Muscle of leg (tissue), 11 donors: Measurements from ENCODE around the gene GUK1. TPM values are rescaled to one million over a fixed set of nuclear protein-coding genes. Genes with fewer than 3 reads are reported as not detected.
A peak's percentile ranks its signal among the peaks of the same experiment; 100 is the strongest.

Source experiments
- DNase-seq: peaks from one replicate; pipeline ENCODE4 v3.0.0; 2013
- H3K27ac ChIP-seq: one replicate; pipeline ENCODE4 v1.5.1; 2013; ENCODE audit warnings: mild to moderate bottlenecking, low read length, control low read depth
- H3K27me3 ChIP-seq: one replicate; pipeline ENCODE4 v1.6.1; 2013; ENCODE audit warnings: low read length; ENCODE audit not compliant: control insufficient read depth, insufficient read depth
- H3K36me3 ChIP-seq: one replicate; pipeline ENCODE4 v1.6.1; 2013; ENCODE audit warnings: low read length; ENCODE audit not compliant: control insufficient read depth, insufficient read depth
- H3K4me1 ChIP-seq: one replicate; pipeline ENCODE4 v1.6.1; 2013; ENCODE audit warnings: low read length; ENCODE audit not compliant: control insufficient read depth, insufficient read depth
- H3K4me3 ChIP-seq: one replicate; pipeline ENCODE4 v1.5.1; 2013; ENCODE audit warnings: low read length, control low read depth
- H3K9me3 ChIP-seq: replicated peaks from 2 replicates; pipeline ENCODE4 v1.6.1; 2013; ENCODE audit warnings: low read depth, low read length; ENCODE audit not compliant: control insufficient read depth
- WGBS: methylation state at CpG from one replicate; pipeline ENCODE4 v1.1.5; 2013; ENCODE audit warnings: missing lambda C conversion rate; ENCODE audit not compliant: insufficient coverage; 5-methylcytosine and 5-hydroxymethylcytosine counted together
- polyA plus RNA-seq, 8 donors: library from polyadenylated mRNA; unstranded; fragments of 120-200 nt; gene quantifications; one replicate each; pipeline versions ENCODE4 v1.2.1 to v1.2.3, GENCODE V29; 2013; ENCODE audit warnings: inconsistent platforms in 1 of 8, low replicate concordance in 1 of 8; ENCODE audit not compliant: insufficient read length in 8 of 8, insufficient read depth in 1 of 8
- total RNA-seq: library from RNA; stranded (reverse); fragments of 120-200 nt; gene quantifications from one replicate; pipeline ENCODE4 v1.2.4, GENCODE V29; 2013

Gene GUK1
- total and polyA plus RNA-seq, 9 donors: 137 to 180 (median 170) TPM

DNA sequence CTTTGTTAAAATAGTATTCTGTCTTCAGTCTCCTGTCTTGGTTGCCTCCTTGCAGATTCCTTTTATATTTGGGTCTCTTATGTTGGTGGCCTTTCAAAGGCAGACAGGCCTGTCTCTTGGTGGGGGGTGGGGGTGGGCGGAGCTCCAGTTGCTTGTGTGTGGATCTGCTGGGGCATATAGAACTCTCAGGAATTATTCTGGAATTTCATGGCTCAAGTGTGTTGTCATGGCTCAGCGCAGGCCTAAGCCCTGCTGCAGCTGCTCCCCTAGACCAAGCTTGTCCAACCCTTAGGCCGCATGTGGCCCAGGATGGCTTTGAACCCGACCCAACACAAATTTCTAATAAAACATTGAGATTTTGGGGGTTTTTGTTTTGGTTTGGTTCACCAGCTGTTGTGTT lies 44.9 kb upstream of the GUK1 start:
- DNase-seq: no peak
- Histone ChIP-seq H3K27ac (no peak overlapping the region), H3K27me3 (no peaks in the 10 kb centered on the region), H3K9me3 (peaks cover 20% of the 10 kb centered on the region), H3K4me1 (peaks cover 6% of the 10 kb centered on the region), H3K36me3 (peaks cover 61% of the 10 kb centered on the region), H3K4me3 (no peak overlapping the region)
- WGBS: 62% methylated on average over 2 of the region's 4 CpGs

DNA sequence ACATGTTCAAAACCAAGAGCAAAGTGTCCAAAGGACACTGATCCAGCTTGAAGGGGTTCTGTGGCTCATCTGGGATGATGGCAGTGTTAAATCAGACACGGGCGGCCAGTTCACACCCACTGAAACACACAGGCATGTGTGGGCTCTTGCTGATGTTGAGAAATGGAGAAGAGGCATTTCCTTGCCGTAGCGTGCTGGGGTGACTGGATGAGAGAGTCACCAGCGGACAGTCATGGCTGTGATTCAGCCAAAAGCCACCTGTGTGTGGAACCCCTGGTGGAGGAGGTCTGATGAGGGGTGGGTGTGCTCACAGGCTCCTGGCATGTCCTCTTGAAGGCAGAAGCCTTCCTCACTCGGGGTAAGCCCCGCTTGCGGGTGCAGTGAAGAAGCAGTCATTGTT lies 44.1 kb upstream of the GUK1 start:
- Histone ChIP-seq H3K9me3 (peaks cover 20% of the 10 kb centered on the region), H3K36me3 (peaks cover 67% of the 10 kb centered on the region), H3K27ac (no peak overlapping the region), H3K4me1 (peaks cover 3% of the 10 kb centered on the region), H3K27me3 (no peaks in the 10 kb centered on the region), H3K4me3 (no peak overlapping the region)
- DNase-seq: no peak
- WGBS: 100% methylated on average over 3 of the region's 8 CpGs

DNA sequence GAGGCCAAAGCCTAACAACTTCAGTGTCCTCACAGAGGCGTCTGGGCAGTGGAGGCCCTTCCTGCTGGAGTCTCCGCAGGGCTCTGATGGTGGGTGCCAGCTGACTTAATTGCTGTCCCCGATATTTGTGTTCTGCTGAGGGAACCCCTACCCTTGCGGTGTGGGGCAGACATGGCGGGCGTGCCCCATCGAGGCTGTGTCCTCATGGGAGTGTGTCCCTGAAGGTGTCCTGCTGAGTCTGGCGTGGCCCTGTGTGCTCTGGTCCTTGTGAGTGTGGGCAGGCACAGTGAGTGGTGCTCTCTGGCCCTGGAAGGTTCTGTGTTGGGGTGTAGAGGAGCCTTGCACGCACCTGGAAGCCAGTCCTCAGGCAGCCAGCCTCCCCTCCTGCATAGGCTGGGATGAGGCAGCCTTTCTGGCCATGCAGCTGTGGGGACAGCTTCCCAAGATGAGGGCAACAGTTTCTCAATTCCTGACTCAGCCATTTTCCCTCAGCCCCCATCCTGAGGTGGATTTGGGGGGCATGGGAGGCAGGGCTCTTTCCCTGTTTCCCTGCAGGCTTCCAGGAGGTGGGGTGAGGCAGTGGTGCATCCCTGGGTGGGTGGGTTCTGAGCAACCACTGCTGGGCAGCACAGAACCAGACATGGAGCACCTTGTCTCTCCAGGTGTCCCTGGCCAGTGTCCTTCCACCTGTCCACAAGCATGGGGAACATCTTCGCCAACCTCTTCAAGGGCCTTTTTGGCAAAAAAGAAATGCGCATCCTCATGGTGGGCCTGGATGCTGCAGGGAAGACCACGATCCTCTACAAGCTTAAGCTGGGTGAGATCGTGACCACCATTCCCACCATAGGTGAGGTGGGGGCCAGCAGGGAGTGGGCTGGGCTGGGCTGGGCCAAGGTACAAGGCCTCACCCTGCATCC lies 43.4 kb upstream of the GUK1 start:
- H3K36me3 ChIP-seq: peaks cover 68% of the 10 kb centered on the region
- H3K4me1 ChIP-seq: peaks cover 7% of the 10 kb centered on the region
- no peaks in the 10 kb centered on the region for H3K27me3 ChIP-seq
- no peak overlapping the region for H3K4me3 ChIP-seq
- H3K9me3 ChIP-seq: peaks cover 20% of the 10 kb centered on the region
- no peak for DNase-seq
- WGBS: 93% methylated on average over 8 of the region's 13 CpGs
- no peak overlapping the region for H3K27ac ChIP-seq

DNA sequence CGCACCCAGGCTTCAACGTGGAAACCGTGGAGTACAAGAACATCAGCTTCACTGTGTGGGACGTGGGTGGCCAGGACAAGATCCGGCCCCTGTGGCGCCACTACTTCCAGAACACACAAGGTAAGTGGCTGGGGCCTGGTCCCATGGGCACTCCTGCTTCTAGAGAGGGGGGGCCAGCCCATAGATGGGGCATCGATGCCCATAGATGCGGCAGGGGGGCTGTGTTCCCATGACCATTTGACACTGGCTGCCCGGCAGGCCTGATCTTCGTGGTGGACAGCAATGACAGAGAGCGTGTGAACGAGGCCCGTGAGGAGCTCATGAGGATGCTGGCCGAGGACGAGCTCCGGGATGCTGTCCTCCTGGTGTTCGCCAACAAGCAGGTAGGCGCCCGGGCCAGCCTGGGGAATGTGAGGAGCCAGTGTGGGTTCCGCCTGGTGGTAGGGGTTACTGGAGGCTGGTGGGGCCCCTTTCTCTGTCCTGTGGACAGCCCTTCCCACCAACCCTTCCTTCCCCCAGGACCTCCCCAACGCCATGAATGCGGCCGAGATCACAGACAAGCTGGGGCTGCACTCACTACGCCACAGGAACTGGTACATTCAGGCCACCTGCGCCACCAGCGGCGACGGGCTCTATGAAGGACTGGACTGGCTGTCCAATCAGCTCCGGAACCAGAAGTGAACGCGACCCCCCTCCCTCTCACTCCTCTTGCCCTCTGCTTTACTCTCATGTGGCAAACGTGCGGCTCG lies 42.6 kb upstream of the GUK1 start:
- peaks cover 15% of the 10 kb centered on the region for H3K4me1 ChIP-seq
- H3K4me3 ChIP-seq: no peak overlapping the region
- 79% methylated on average over 31 of the region's 34 CpGs for WGBS
- peaks cover 20% of the 10 kb centered on the region for H3K9me3 ChIP-seq
- H3K27ac ChIP-seq: no peak overlapping the region
- H3K36me3 ChIP-seq: peaks cover 66% of the 10 kb centered on the region
- DNase-seq: no peak
- no peaks in the 10 kb centered on the region for H3K27me3 ChIP-seq

DNA sequence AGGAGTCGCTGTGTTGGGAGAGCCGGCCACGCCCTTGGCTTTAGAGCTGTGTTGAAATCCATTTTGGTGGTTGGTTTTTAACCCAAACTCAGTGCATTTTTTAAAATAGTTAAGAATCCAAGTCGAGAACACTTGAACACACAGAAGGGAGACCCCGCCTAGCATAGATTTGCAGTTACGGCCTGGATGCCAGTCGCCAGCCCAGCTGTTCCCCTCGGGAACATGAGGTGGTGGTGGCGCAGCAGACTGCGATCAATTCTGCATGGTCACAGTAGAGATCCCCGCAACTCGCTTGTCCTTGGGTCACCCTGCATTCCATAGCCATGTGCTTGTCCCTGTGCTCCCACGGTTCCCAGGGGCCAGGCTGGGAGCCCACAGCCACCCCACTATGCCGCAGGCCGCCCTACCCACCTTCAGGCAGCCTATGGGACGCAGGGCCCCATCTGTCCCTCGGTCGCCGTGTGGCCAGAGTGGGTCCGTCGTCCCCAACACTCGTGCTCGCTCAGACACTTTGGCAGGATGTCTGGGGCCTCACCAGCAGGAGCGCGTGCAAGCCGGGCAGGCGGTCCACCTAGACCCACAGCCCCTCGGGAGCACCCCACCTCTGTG lies 41.7 kb upstream of the GUK1 start:
- Histone ChIP-seq H3K9me3 (peaks cover 20% of the 10 kb centered on the region), H3K36me3 (peaks cover 58% of the 10 kb centered on the region)
- DNase-seq: no peak

DNA sequence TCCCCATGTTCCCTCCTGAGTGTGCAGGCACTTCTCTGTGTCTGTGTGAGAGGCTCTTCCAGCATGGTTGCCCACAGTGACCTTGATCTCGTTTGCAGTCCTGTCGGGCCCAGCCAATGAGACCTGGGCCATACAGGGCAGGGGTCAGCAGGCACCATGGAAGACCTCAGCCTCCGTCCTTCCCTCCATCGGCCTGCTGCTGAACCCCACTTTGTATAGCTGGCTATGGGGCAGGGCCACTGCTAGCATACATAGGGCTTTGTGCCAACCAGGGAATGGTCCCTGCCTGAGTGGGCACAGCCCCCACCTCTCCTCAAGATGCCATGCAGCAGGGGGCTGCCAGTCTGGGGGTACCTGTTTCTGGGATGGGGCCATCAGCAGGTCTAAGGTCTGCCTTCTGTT lies 40.7 kb upstream of the GUK1 start:
- Histone ChIP-seq H3K27ac (no peak overlapping the region), H3K27me3 (no peaks in the 10 kb centered on the region), H3K4me1 (peaks cover 26% of the 10 kb centered on the region), H3K4me3 (no peak overlapping the region), H3K9me3 (peaks cover 14% of the 10 kb centered on the region), H3K36me3 (peaks cover 55% of the 10 kb centered on the region)
- WGBS: 75% methylated on average over 4 of the region's 4 CpGs
- no peak for DNase-seq

More for the DNA sequence above, 41.7 kb upstream of the GUK1 start:
- Histone ChIP-seq H3K27me3 (no peaks in the 10 kb centered on the region), H3K27ac (no peak overlapping the region), H3K4me1 (peaks cover 16% of the 10 kb centered on the region), H3K4me3 (no peak overlapping the region)
- 85% methylated on average over 22 of the region's 28 CpGs for WGBS

DNA sequence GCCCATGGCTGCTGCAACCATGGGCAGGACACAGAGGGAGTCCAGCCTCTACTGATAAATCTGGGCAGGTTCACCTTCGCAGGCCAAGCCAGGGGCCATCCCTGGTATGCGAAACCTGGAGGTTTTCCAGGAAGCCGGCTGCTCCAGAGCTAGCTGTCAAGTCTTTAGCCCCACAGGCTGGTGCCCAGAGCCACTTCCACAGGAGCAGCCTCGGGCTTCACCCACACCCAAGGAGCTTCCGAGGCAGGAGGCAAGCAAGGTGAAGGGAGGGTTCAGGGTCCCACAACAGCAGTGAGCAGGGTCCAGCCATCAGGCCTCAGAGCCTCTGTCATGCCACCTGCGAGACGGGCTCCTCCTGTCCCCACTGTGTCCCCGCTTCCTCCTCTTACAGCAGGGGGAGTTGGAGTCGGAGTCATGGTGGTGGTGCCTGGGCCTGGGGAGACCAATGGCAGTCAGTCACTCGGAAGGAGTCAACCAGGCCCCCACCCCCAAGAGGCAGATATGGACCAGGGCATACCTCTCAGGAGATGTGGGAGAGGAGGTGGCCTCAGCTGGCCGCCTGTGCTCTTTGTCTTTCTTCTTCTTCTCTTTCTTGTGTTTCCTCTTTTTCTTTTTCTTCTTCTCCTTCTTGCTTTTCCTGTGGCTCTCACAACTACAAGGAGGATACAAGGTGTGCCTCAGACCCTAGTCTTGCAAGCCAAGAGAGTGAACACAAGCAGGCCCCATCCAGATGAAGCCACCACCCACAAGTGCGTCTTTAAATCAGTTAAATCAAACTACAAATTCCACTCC lies 39.1 kb upstream of the GUK1 start:
- no peak for DNase-seq
- 64% methylated on average over 7 of the region's 12 CpGs for WGBS
- Histone ChIP-seq H3K9me3 (no peaks in the 10 kb centered on the region), H3K27me3 (no peaks in the 10 kb centered on the region), H3K4me3 (no peak overlapping the region), H3K27ac (no peak overlapping the region), H3K36me3 (peaks cover 55% of the 10 kb centered on the region), H3K4me1 (peaks cover 32% of the 10 kb centered on the region)

DNA sequence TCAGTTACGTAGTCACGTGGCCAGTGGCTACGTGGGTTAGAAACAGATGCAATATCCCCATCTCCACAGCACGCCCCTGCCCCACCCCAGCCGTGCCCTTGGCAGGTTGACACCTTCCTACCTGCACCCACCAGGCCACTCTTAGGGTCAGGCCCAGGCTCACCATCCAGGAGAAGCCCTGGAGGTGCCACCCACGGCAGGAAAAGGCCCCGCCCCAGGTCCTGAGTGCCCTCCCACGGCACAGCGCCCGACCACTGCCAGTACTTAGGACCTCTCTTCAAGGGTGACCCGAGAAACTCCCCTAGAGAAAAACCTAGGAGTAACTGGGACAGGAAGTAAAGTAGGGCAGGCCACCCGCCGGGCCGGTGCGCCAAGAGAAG lies 38.5 kb upstream of the GUK1 start:
- H3K4me3 ChIP-seq: peak overlapping the region; percentile 91
- no peak overlapping the region for H3K27ac ChIP-seq
- H3K9me3 ChIP-seq: no peaks in the 10 kb centered on the region
- H3K27me3 ChIP-seq: no peaks in the 10 kb centered on the region
- H3K4me1 ChIP-seq: peaks cover 32% of the 10 kb centered on the region
- H3K36me3 ChIP-seq: peaks cover 55% of the 10 kb centered on the region
- 55% methylated on average over 12 of the region's 15 CpGs for WGBS
- no peak for DNase-seq

DNA sequence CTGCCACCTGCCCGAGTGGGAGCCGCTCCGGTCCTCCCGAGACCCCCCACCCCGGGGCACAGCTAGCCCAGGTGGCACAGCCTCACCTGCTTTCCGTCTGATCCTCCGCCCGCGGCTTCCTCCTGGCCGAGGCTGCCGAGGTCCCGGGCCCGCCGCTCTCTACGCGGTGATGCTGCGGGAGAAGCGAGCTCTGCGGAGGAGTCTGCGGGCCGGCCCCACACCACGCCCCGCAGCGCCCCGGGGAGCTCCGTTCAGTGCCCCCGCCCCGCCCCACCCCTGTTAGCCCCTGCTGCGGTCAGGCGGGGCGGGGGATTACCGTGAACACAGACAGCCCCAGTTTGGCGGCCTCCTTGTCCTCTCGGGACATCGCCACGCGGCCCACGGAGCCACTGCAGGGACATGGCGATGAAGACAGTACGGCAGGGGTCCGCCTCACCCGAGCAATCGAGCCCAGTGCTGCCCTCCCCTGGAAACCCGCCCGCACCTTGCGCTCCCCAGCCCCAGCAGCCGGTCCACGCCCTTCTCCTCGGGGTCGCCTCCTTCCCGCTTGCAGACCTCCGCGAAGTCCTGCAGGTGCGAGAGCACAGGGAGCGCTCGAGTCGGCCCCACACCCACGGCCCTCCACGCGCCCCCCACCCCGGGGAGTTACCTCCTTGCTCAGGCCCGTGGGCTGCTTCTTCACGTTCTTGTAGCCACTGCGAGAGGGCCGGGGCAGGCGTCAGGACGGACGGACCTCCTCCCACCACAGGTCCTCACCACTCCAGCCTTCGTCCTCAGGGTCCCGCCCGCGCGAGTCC lies 37.9 kb upstream of the GUK1 start:
- Histone ChIP-seq H3K27me3 (no peaks in the 10 kb centered on the region), H3K4me3 (peak overlapping the region; percentile 91), H3K4me1 (peaks cover 32% of the 10 kb centered on the region), H3K27ac (peak overlapping the region; percentile 35), H3K36me3 (peaks cover 55% of the 10 kb centered on the region), H3K9me3 (no peaks in the 10 kb centered on the region)
- 5% methylated on average over 65 of the region's 73 CpGs for WGBS
- DNase-seq: no peak
